ENCODE results near the gene ANKRD30BL.
"Not testable (repeated sequence)": the region's sequence is repeated elsewhere in the genome, so short reads cannot be mapped to it uniquely, and the experiment has no call there.

ANKRD30BL gene

GRCh38 chr2:132161161-132162124 is at the start of gene ANKRD30BL:
Gene ANKRD30BL (minus strand): TSS chr2:132161952. CDS start chr2:132161705, 247 bp downstream.
- not testable (repeated sequence) for H3K9ac ChIP-seq (ENCODE audit: low read length); H3K4me3 ChIP-seq (ENCODE audit: low read depth in 1 of 2, low read length in 2 of 2); H3K27me3 ChIP-seq (ENCODE audit: control insufficient read depth in 1 of 2, insufficient read depth in 2 of 2, low read length in 2 of 2); H3K9me3 ChIP-seq (ENCODE audit: low read length); H3K4me1 ChIP-seq (ENCODE audit: insufficient read depth, low read length); H3K36me3 ChIP-seq (ENCODE audit: insufficient read depth, low read length); H3K27ac ChIP-seq (ENCODE audit: low read depth, low read length)

GRCh38 chr2:132202866-132203265 is 41.1 kb upstream of the ANKRD30BL start:
- H3K4me1 ChIP-seq (ENCODE audit: insufficient read depth, low read length); H3K36me3 ChIP-seq (ENCODE audit: insufficient read depth, low read length); H3K27me3 ChIP-seq (ENCODE audit: control insufficient read depth in 1 of 2, insufficient read depth in 2 of 2, low read length in 2 of 2); H3K9me3 ChIP-seq (ENCODE audit: low read length); H3K27ac ChIP-seq (ENCODE audit: low read depth, low read length); H3K9ac ChIP-seq (ENCODE audit: low read length); H3K4me3 ChIP-seq (ENCODE audit: low read depth in 1 of 2, low read length in 2 of 2): not testable (repeated sequence)

- not testable (repeated sequence) for H3K27ac ChIP-seq (ENCODE audit: low read depth, low read length); H3K36me3 ChIP-seq (ENCODE audit: insufficient read depth, low read length); H3K4me3 ChIP-seq (ENCODE audit: low read depth in 1 of 2, low read length in 2 of 2); H3K9me3 ChIP-seq (ENCODE audit: low read length); H3K9ac ChIP-seq (ENCODE audit: low read length); H3K4me1 ChIP-seq (ENCODE audit: insufficient read depth, low read length); H3K27me3 ChIP-seq (ENCODE audit: control insufficient read depth in 1 of 2, insufficient read depth in 2 of 2, low read length in 2 of 2)
These were observed 31.1 kb upstream of the ANKRD30BL start for GRCh38 chr2:132192854-132193253.

- H3K9ac ChIP-seq (ENCODE audit: low read length); H3K4me3 ChIP-seq (ENCODE audit: low read depth in 1 of 2, low read length in 2 of 2); H3K4me1 ChIP-seq (ENCODE audit: insufficient read depth, low read length); H3K27ac ChIP-seq (ENCODE audit: low read depth, low read length); H3K36me3 ChIP-seq (ENCODE audit: insufficient read depth, low read length); H3K27me3 ChIP-seq (ENCODE audit: control insufficient read depth in 1 of 2, insufficient read depth in 2 of 2, low read length in 2 of 2); H3K9me3 ChIP-seq (ENCODE audit: low read length): not testable (repeated sequence)
These were observed 5.3 kb upstream of the ANKRD30BL start for GRCh38 chr2:132167100-132167499.

GRCh38 chr2:132162125-132162660 is 441 bp upstream of the ANKRD30BL start:
- not testable (repeated sequence) for H3K4me1 ChIP-seq (ENCODE audit: insufficient read depth, low read length); H3K36me3 ChIP-seq (ENCODE audit: insufficient read depth, low read length); H3K9me3 ChIP-seq (ENCODE audit: low read length); H3K27me3 ChIP-seq (ENCODE audit: control insufficient read depth in 1 of 2, insufficient read depth in 2 of 2, low read length in 2 of 2); H3K27ac ChIP-seq (ENCODE audit: low read depth, low read length); H3K4me3 ChIP-seq (ENCODE audit: low read depth in 1 of 2, low read length in 2 of 2); H3K9ac ChIP-seq (ENCODE audit: low read length)

- H3K9me3 ChIP-seq (ENCODE audit: low read length); H3K36me3 ChIP-seq (ENCODE audit: insufficient read depth, low read length); H3K4me1 ChIP-seq (ENCODE audit: insufficient read depth, low read length); H3K27ac ChIP-seq (ENCODE audit: low read depth, low read length); H3K4me3 ChIP-seq (ENCODE audit: low read depth in 1 of 2, low read length in 2 of 2); H3K27me3 ChIP-seq (ENCODE audit: control insufficient read depth in 1 of 2, insufficient read depth in 2 of 2, low read length in 2 of 2); H3K9ac ChIP-seq (ENCODE audit: low read length): not testable (repeated sequence)
These were observed 15.0 kb downstream of the ANKRD30BL start for GRCh38 chr2:132146774-132147173.

Data from muscle layer of colon (tissue), 2 donors.